ENCODE results near the gene INTS6.

DNA sequence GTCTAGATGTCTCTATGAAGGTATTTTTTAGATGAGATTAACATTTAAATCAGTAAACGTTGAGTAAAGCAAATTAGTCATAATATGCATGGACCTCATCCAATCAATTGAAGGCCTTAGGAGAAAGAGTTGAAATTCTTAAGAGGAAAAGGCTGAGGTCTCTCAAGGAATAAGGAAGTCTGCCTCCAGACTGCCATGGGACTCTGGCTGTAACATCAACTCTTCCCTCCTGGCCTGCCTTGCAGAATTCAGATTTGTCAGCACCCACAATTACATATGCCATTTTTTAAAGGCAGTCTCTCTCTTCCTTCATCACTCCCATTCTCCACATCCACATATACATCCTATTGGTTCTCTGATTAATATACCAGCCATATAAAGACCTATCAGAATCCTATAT, 28.8 kb upstream of the INTS6 start:
- TF ChIP-seq, protein P1, sequence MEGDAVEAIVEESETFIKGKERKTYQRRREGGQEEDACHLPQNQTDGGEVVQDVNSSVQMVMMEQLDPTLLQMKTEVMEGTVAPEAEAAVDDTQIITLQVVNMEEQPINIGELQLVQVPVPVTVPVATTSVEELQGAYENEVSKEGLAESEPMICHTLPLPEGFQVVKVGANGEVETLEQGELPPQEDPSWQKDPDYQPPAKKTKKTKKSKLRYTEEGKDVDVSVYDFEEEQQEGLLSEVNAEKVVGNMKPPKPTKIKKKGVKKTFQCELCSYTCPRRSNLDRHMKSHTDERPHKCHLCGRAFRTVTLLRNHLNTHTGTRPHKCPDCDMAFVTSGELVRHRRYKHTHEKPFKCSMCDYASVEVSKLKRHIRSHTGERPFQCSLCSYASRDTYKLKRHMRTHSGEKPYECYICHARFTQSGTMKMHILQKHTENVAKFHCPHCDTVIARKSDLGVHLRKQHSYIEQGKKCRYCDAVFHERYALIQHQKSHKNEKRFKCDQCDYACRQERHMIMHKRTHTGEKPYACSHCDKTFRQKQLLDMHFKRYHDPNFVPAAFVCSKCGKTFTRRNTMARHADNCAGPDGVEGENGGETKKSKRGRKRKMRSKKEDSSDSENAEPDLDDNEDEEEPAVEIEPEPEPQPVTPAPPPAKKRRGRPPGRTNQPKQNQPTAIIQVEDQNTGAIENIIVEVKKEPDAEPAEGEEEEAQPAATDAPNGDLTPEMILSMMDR (conservative IDR thresholded peaks at IDR 0.05; ENCODE audit: low read length): no peak
- no peak for TF ChIP-seq EZH2phosphoT487 (IDR thresholded peaks at IDR 0.05; ENCODE audit: borderline replicate concordance, low read depth, low read length)

All from OCI-LY7 (cell line).